Measurements from ENCODE around the gene MBOAT2. TPM values are rescaled to one million over a fixed set of nuclear protein-coding genes. Genes with fewer than 3 reads are reported as not detected.

The MBOAT2 gene
- polyA plus RNA-seq, 3 donors, result 5.1 to 9.0 (median 5.5) TPM

GRCh38 chr2:8997631-8998030 is 5.9 kb downstream of the MBOAT2 start:
- no peaks in the 10 kb centered on the region for H4K20me1 ChIP-seq (ENCODE audit: insufficient read depth, low read length)
- H3K4me2 ChIP-seq (replicated peaks; ENCODE audit: extremely low read depth, low read length, poor library complexity, severe bottlenecking), result no peak overlapping the region
- H3K9ac ChIP-seq (ENCODE audit: insufficient read depth, low read length, poor library complexity, severe bottlenecking), result no peak overlapping the region
- peak in 1 of 3 donors; percentile 28 for DNase-seq
- TF ChIP-seq, protein P1, sequence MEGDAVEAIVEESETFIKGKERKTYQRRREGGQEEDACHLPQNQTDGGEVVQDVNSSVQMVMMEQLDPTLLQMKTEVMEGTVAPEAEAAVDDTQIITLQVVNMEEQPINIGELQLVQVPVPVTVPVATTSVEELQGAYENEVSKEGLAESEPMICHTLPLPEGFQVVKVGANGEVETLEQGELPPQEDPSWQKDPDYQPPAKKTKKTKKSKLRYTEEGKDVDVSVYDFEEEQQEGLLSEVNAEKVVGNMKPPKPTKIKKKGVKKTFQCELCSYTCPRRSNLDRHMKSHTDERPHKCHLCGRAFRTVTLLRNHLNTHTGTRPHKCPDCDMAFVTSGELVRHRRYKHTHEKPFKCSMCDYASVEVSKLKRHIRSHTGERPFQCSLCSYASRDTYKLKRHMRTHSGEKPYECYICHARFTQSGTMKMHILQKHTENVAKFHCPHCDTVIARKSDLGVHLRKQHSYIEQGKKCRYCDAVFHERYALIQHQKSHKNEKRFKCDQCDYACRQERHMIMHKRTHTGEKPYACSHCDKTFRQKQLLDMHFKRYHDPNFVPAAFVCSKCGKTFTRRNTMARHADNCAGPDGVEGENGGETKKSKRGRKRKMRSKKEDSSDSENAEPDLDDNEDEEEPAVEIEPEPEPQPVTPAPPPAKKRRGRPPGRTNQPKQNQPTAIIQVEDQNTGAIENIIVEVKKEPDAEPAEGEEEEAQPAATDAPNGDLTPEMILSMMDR (IDR thresholded peaks at IDR 0.05), result no peak
- H3K9me3 ChIP-seq (replicated peaks in 1 of 2; ENCODE audit: control insufficient read depth in 1 of 2, insufficient read depth in 1 of 2, low read length in 2 of 2), result no peaks in the 10 kb centered on the region
- no peaks in the 10 kb centered on the region for H3K27me3 ChIP-seq (ENCODE audit: control insufficient read depth in 2 of 2, insufficient read depth in 2 of 2, low read length in 2 of 2)
- H2AFZ ChIP-seq (ENCODE audit: insufficient read depth, low read depth, low read length, poor library complexity, severe bottlenecking), result no peak overlapping the region
- peaks cover 29 to 32% of the 10 kb centered on the region in 2 donors for H3K4me1 ChIP-seq (ENCODE audit: control insufficient read depth in 1 of 2, insufficient read depth in 2 of 2, low read length in 2 of 2)
- H3K4me3 ChIP-seq (replicated peaks in 1 of 3; ENCODE audit: low read depth in 2 of 3, low read length in 3 of 3), result no peak overlapping the region
- no peaks in the 10 kb centered on the region for H3K36me3 ChIP-seq (replicated peaks in 1 of 2; ENCODE audit: control insufficient read depth in 1 of 2, insufficient read depth in 2 of 2, low read length in 2 of 2)
- WGBS (ENCODE audit: insufficient coverage), result no CpG with 5 or more reads among the region's 2 CpGs
- Mint-ChIP-seq H3K4me1 (peaks cover 45% of the 10 kb centered on the region), H3K9me3 (no peaks in the 10 kb centered on the region), H3K27me3 (ENCODE audit: low read depth in 3 of 3) (no peaks in the 10 kb centered on the region), H3K27ac (no peak overlapping the region), H3K4me3 (no peak overlapping the region), H3K36me3 (no peaks in the 10 kb centered on the region)
- peaks cover 97% of the 10 kb centered on the region for H3K79me2 ChIP-seq (ENCODE audit: insufficient read depth, low read length)
- H3K27ac ChIP-seq (ENCODE audit: low read depth in 1 of 2, low read length in 2 of 2), result no peak overlapping the region
- intact Hi-C loops (cut with micrococcal nuclease), result no loop called here

- Histone ChIP-seq H3K27ac (ENCODE audit: low read depth in 1 of 2, low read length in 2 of 2) (peak overlapping the region in 1 of 2 donors; percentile 25), H3K27me3 (ENCODE audit: control insufficient read depth in 2 of 2, insufficient read depth in 2 of 2, low read length in 2 of 2) (no peaks in the 10 kb centered on the region), H3K4me1 (ENCODE audit: control insufficient read depth in 1 of 2, insufficient read depth in 2 of 2, low read length in 2 of 2) (peaks cover 23 to 27% of the 10 kb centered on the region in 2 donors), H3K9ac (ENCODE audit: insufficient read depth, low read length, poor library complexity, severe bottlenecking) (no peak overlapping the region), H4K20me1 (ENCODE audit: insufficient read depth, low read length) (no peaks in the 10 kb centered on the region), H3K4me3 (replicated peaks in 1 of 3; ENCODE audit: low read depth in 2 of 3, low read length in 3 of 3) (no peak overlapping the region), H2AFZ (ENCODE audit: insufficient read depth, low read depth, low read length, poor library complexity, severe bottlenecking) (no peak overlapping the region), H3K4me2 (replicated peaks; ENCODE audit: extremely low read depth, low read length, poor library complexity, severe bottlenecking) (no peak overlapping the region), H3K9me3 (replicated peaks in 1 of 2; ENCODE audit: control insufficient read depth in 1 of 2, insufficient read depth in 1 of 2, low read length in 2 of 2) (no peaks in the 10 kb centered on the region), H3K36me3 (replicated peaks in 1 of 2; ENCODE audit: control insufficient read depth in 1 of 2, insufficient read depth in 2 of 2, low read length in 2 of 2) (no peaks in the 10 kb centered on the region), H3K79me2 (ENCODE audit: insufficient read depth, low read length) (peaks cover 97% of the 10 kb centered on the region)
- no peak for DNase-seq
- no CpG with 5 or more reads among the region's 5 CpGs for WGBS (ENCODE audit: insufficient coverage)
- Mint-ChIP-seq H3K4me3 (no peak overlapping the region), H3K27me3 (ENCODE audit: low read depth in 3 of 3) (no peaks in the 10 kb centered on the region), H3K4me1 (peaks cover 40% of the 10 kb centered on the region), H3K36me3 (no peaks in the 10 kb centered on the region), H3K9me3 (no peaks in the 10 kb centered on the region), H3K27ac (no peak overlapping the region)
- TF ChIP-seq, protein P1 (IDR thresholded peaks at IDR 0.05), result no peak
- intact Hi-C loops (cut with micrococcal nuclease), result no loop called here
These were observed 6.4 kb downstream of the MBOAT2 start for GRCh38 chr2:8997108-8997507.

Data from CD14-positive monocyte (primary cell).